Measurements from ENCODE around the gene TMOD4. TPM values are rescaled to one million over a fixed set of nuclear protein-coding genes. Genes with fewer than 3 reads are reported as not detected.

TMOD4 gene
- total RNA-seq, 1 experiment from 2014 or later, result 0.79 TPM

- TF ChIP-seq MLX (CRISPR knock-in tag; IDR thresholded peaks at IDR 0.05), result no peak
- no peak for TF ChIP-seq PRRX2 (CRISPR knock-in tag; IDR thresholded peaks at IDR 0.05)
- TF ChIP-seq ESRRA (CRISPR knock-in tag; IDR thresholded peaks at IDR 0.05; ENCODE audit: borderline replicate concordance), result no peak
These were observed 38.0 kb downstream of the TMOD4 start (continued) for GRCh38 chr1:151137789-151138188.

GRCh38 chr1:151135433-151136385 is 40.1 kb downstream of the TMOD4 start:
- TF ChIP-seq NFYB (CRISPR knock-in tag; conservative IDR thresholded peaks at IDR 0.05; ENCODE audit: low read depth) (no peak), USF2 (CRISPR knock-in tag; IDR thresholded peaks at IDR 0.05) (no peak), ETV6 (CRISPR knock-in tag; IDR thresholded peaks at IDR 0.05) (no peak), ZNF219 (CRISPR knock-in tag; IDR thresholded peaks at IDR 0.05; ENCODE audit: borderline replicate concordance) (no peak), ZNF232 (CRISPR knock-in tag; IDR thresholded peaks at IDR 0.05) (no peak), NFE2L1 (CRISPR knock-in tag; IDR thresholded peaks at IDR 0.05) (no peak), ZNF425 (CRISPR knock-in tag; conservative IDR thresholded peaks at IDR 0.05) (no peak), MYBL2 (CRISPR knock-in tag; IDR thresholded peaks at IDR 0.05) (no peak), FOXK1 (CRISPR knock-in tag; IDR thresholded peaks at IDR 0.05) (no peak), ZNF317 (CRISPR knock-in tag; IDR thresholded peaks at IDR 0.05; ENCODE audit: borderline replicate concordance, low read depth) (no peak), SMAD3 (CRISPR knock-in tag; IDR thresholded peaks at IDR 0.05; ENCODE audit: borderline replicate concordance) (no peak), PRRX2 (CRISPR knock-in tag; IDR thresholded peaks at IDR 0.05) (no peak), E2F5 (CRISPR knock-in tag; IDR thresholded peaks at IDR 0.05) (no peak), NR2C2 (CRISPR knock-in tag; IDR thresholded peaks at IDR 0.05) (no peak), ATF2 (CRISPR knock-in tag; IDR thresholded peaks at IDR 0.05; ENCODE audit: borderline replicate concordance, low read depth) (no peak), EMX1 (CRISPR knock-in tag; IDR thresholded peaks at IDR 0.05) (no peak), HMGXB4 (CRISPR knock-in tag; IDR thresholded peaks at IDR 0.05) (no peak)
- TF ChIP-seq, protein P1, sequence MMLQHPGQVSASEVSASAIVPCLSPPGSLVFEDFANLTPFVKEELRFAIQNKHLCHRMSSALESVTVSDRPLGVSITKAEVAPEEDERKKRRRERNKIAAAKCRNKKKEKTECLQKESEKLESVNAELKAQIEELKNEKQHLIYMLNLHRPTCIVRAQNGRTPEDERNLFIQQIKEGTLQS (CRISPR knock-in tag; conservative IDR thresholded peaks at IDR 0.05), result no peak
- TF ChIP-seq, protein P2, sequence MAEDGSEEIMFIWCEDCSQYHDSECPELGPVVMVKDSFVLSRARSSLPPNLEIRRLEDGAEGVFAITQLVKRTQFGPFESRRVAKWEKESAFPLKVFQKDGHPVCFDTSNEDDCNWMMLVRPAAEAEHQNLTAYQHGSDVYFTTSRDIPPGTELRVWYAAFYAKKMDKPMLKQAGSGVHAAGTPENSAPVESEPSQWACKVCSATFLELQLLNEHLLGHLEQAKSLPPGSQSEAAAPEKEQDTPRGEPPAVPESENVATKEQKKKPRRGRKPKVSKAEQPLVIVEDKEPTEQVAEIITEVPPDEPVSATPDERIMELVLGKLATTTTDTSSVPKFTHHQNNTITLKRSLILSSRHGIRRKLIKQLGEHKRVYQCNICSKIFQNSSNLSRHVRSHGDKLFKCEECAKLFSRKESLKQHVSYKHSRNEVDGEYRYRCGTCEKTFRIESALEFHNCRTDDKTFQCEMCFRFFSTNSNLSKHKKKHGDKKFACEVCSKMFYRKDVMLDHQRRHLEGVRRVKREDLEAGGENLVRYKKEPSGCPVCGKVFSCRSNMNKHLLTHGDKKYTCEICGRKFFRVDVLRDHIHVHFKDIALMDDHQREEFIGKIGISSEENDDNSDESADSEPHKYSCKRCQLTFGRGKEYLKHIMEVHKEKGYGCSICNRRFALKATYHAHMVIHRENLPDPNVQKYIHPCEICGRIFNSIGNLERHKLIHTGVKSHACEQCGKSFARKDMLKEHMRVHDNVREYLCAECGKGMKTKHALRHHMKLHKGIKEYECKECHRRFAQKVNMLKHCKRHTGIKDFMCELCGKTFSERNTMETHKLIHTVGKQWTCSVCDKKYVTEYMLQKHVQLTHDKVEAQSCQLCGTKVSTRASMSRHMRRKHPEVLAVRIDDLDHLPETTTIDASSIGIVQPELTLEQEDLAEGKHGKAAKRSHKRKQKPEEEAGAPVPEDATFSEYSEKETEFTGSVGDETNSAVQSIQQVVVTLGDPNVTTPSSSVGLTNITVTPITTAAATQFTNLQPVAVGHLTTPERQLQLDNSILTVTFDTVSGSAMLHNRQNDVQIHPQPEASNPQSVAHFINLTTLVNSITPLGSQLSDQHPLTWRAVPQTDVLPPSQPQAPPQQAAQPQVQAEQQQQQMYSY (CRISPR knock-in tag; IDR thresholded peaks at IDR 0.05), result no peak
- H3K9me3 Mint-ChIP-seq, result no peaks in the 10 kb centered on the region; the same call in 1 of the 2 replicates
- CTCF ChIA-PET, result interaction anchor here (1.0 to 4.2 kb wide), 5 partner anchors 8 to 160 kb away, joined by 3 to 39 read pairs (median 4); no protein-coding TSS in a partner anchor
- peaks cover 3% of the 10 kb centered on the region for H3K4me1 Mint-ChIP-seq
- H3K27ac Mint-ChIP-seq, result no peak overlapping the region
- H3K27me3 Mint-ChIP-seq (ENCODE audit: low read depth), result peaks cover 38% of the 10 kb centered on the region
- H3K4me3 Mint-ChIP-seq, result no peak overlapping the region
- peak; percentile 32 for DNase-seq (ENCODE audit: low spot score)
- H3K36me3 Mint-ChIP-seq, result peaks cover 17% of the 10 kb centered on the region
- ATAC-seq, result no peak
- POLR2A ChIA-PET, result interaction anchor here (0.8 to 0.9 kb wide), 2 partner anchors 9 to 30 kb away, joined by 3 read pairs; partner anchors contain the start of gene LYSMD1
